A673 (cell line): ENCODE measurements around the gene EFCAB6.

Experiments used
- CTCF ChIP-seq: fragments of 300-800, 200-600 bp; sonication (generic); conservative IDR thresholded peaks from 2 replicates; pipeline ENCODE4 v1.5.1; 2017; ENCODE audit warnings: low read depth, mild to moderate bottlenecking, antibody characterized with exemption, low read length, moderate library complexity, mixed read lengths
- EZH2 ChIP-seq: fragments of 200-600 bp; sonication (generic); IDR thresholded peaks from 2 replicates; pipeline ENCODE4 v1.6.1; 2017; ENCODE audit warnings: borderline replicate concordance, low read depth, mild to moderate bottlenecking, mixed read lengths, antibody characterized with exemption, low read length; ENCODE audit not compliant: poor library complexity, severe bottlenecking

DNA sequence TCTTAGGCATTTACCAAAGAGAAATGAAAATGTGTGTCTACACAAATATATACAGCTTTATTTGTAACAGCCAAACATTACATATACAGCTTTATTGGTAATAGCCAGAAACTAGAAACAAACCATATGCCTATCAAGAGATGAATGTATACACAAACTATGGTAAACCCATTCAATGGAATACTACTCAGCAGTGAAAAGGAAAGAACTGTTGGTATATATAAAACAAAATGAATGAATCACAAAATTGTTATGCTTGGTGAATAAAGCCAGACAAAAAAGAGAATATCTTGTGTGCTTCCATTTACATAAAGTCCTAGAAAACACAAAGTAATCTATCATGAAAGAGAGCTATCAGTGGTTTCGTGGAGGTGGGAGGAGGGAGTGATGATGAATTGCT lies 142.9 kb downstream of the EFCAB6 start:
- TF ChIP-seq CTCF: no peak
- TF ChIP-seq EZH2: no peak
